Body of pancreas (tissue), 4 donors: ENCODE data around the gene VKORC1L1.
"Not testable (repeated sequence)": the region's sequence is repeated elsewhere in the genome, so short reads cannot be mapped to it uniquely, and the experiment has no call there.

ENCODE experiments used
- POLR2A ChIP-seq, 3 donors: fragments of 450-650 bp; IDR thresholded peaks; one replicate each; pipeline ENCODE4 v1.6.1; 2016; ENCODE audit warnings: antibody characterized with exemption in 3 of 3, mild to moderate bottlenecking in 2 of 3
- TF ChIP-seq, protein P1 (sequence below), 7 experiments: fragments of 450-650 bp in 4 of 7; fragments of 200-600 bp in 3 of 7; sonication (generic) in 3 of 7; IDR thresholded peaks; one replicate each; pipeline ENCODE4 v1.5.1; 2016 to 2019; ENCODE audit warnings: antibody characterized with exemption in 7 of 7

DNA sequence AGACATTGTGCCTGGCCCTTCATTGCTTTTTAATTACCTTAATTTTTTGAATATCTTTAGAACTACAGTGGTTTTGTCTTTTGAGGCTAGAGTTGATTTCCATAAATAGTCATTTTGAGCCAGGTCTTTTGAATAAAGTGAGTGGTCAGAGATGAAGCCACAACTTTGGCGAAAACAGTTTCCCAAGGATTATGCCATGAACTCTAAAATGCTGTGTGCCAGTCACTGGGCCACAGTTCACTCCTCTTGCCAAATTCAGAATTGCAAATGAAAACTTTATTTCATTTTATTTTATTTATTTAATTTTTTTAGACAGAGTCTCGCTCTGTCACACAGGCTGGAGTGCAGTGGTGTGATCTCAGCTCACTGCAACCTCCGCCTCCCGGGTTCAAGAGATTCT lies 14.2 kb upstream of the VKORC1L1 start:
- TF ChIP-seq, protein P1, sequence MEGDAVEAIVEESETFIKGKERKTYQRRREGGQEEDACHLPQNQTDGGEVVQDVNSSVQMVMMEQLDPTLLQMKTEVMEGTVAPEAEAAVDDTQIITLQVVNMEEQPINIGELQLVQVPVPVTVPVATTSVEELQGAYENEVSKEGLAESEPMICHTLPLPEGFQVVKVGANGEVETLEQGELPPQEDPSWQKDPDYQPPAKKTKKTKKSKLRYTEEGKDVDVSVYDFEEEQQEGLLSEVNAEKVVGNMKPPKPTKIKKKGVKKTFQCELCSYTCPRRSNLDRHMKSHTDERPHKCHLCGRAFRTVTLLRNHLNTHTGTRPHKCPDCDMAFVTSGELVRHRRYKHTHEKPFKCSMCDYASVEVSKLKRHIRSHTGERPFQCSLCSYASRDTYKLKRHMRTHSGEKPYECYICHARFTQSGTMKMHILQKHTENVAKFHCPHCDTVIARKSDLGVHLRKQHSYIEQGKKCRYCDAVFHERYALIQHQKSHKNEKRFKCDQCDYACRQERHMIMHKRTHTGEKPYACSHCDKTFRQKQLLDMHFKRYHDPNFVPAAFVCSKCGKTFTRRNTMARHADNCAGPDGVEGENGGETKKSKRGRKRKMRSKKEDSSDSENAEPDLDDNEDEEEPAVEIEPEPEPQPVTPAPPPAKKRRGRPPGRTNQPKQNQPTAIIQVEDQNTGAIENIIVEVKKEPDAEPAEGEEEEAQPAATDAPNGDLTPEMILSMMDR (IDR thresholded peaks at IDR 0.05): not testable (repeated sequence)
- TF ChIP-seq POLR2A (IDR thresholded peaks at IDR 0.05): not testable (repeated sequence)
